ENCODE data around the gene RPS6KB2.

GRCh38 chr11:67436459-67437081, 8.3 kb downstream of the RPS6KB2 start:
- TF ChIP-seq CTCF (IDR thresholded peaks at IDR 0.05) (no peak), POLR2A (IDR thresholded peaks at IDR 0.05) (no peak), EP300 (IDR thresholded peaks at IDR 0.05) (no peak), POLR2AphosphoS5 (IDR thresholded peaks at IDR 0.05) (no peak)

Measured in suprapubic skin (tissue), 4 donors.